Epithelial cell of esophagus (primary cell): ENCODE data around the gene HCN1.

Experiments used
- DNase-seq: peaks from one replicate; pipeline ENCODE4 v3.0.0; 2010; ENCODE audit warnings: low read depth
- H3K4me3 ChIP-seq: 2 replicates; pipeline ENCODE4 v1.5.1; 2011; ENCODE audit warnings: mild to moderate bottlenecking, low read length, control low read depth
- CTCF ChIP-seq: IDR thresholded peaks from 2 replicates; pipeline ENCODE4 v1.5.1; 2011; ENCODE audit warnings: low read depth, mild to moderate bottlenecking, low read length, control low read depth, inconsistent platforms; ENCODE audit not compliant: insufficient read depth; ENCODE audit errors: missing control alignments

Gene HCN1

DNA sequence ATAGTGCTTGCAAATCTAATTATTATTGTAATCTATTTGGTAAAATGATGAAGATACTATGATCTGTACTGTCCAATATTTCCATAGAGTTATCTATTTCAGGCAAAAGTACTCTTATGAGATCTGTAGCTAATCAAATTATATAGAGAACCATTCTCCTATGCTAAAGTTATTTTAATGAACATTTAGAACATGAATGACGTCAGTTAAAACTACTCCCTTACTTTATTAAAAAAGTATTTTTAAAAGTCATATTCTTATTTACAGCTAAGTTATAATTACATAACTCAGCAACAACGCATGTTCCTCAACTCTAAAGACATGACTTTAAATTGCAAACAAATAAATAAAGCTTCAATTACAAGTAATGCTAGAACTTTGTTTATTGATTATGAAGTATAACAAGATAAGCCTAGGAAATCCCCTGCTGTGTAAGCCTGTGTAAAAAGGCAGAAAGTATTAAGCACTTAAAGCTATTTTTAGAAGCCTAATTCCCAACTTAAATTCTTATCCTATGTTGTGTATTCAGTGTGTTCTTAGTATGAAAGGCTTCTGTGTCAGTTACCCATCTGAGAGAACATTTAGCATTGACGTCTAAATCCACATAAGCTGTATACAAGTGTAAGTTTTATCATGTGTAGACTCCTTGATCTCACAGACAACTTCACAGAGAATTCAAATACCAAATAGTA is 285.7 kb downstream of the HCN1 start:
- no peak for DNase-seq
- no peak overlapping the region for H3K4me3 ChIP-seq
- no peak for TF ChIP-seq CTCF

- DNase-seq: no peak
- no peak for TF ChIP-seq CTCF
- H3K4me3 ChIP-seq: no peak overlapping the region
Observed at GRCh38 chr5:45408067-45408466, 288.1 kb downstream of the HCN1 start.

GRCh38 chr5:45402804-45403455 is 293.2 kb downstream of the HCN1 start:
- no peak overlapping the region for H3K4me3 ChIP-seq
- no peak for DNase-seq
- no peak for TF ChIP-seq CTCF

DNA sequence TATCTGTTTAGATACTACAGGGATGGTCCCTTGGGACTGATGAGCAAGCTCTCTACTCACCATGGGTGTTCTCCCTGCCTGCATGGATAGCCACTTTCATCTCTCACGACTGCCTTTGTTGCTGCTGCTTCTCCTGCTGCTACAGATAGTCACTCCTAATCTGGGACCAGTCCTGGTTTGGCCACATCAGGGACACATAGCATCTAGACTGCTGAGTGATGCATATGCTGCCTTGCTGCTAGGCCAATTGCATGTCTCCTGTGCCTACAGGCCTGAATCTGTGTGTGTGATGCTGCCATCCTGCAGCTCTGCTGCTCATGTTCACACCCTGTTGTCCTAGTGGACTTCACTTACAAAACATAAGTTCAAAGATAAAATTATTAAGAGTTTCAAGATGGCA is 297.1 kb downstream of the HCN1 start:
- TF ChIP-seq CTCF: no peak
- DNase-seq: no peak

GRCh38 chr5:45385321-45386058 is 310.7 kb downstream of the HCN1 start:
- no peak overlapping the region for H3K4me3 ChIP-seq
- TF ChIP-seq CTCF: no peak
- peak; percentile 11 for DNase-seq

More for the DNA sequence above, 297.1 kb downstream of the HCN1 start:
- H3K4me3 ChIP-seq: no peak overlapping the region

DNA sequence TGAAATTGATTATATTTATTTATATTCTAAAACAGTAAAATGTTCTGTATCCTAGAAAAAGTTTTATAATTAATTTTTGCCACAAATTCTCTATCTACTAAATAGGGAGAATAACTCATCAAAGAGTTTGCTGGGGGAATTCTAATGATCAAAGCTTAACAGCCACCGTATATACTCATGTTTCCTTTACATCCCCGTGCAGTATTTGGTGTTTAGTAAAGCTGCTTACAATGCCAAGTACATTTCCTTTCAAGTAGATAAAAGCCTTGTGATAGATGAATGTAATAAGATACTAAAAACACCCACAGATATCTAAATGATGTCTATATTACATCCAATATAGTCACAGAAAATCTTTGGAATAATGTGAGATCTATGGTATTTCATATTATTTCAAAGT is 312.2 kb downstream of the HCN1 start:
- DNase-seq: no peak
- TF ChIP-seq CTCF: no peak
- H3K4me3 ChIP-seq: no peak overlapping the region
